Testis (tissue), 3 donors: Measurements from ENCODE around the gene HPS3. TPM values are rescaled to one million over a fixed set of nuclear protein-coding genes. Genes with fewer than 3 reads are reported as not detected.

ENCODE experiments used
- DNase-seq: peaks from one replicate; pipeline ENCODE4 v3.0.0-alpha.2; 2019
- H3K27ac ChIP-seq, 2 donors: fragments of 200-600 bp; sonication (generic); one replicate each; pipeline ENCODE4 v1.5.1; 2019
- H3K27me3 ChIP-seq: fragments of 200-600 bp; sonication (generic); one replicate; pipeline ENCODE4 v1.5.1; 2019
- H3K36me3 ChIP-seq: fragments of 200-600 bp; sonication (generic); one replicate; pipeline ENCODE4 v1.5.1; 2017; ENCODE audit warnings: low read depth; ENCODE audit errors: missing control alignments
- H3K4me1 ChIP-seq: fragments of 200-600 bp; sonication (generic); one replicate; pipeline ENCODE4 v1.5.1; 2019
- H3K4me3 ChIP-seq, 2 donors: fragments of 200-600 bp; sonication (generic); one replicate each; pipeline ENCODE4 v1.5.1; 2017 to 2019
- H3K9me3 ChIP-seq: fragments of 200-600 bp; sonication (generic); one replicate; pipeline ENCODE4 v1.5.1; 2017
- POLR2A ChIP-seq: fragments of 450-650 bp; IDR thresholded peaks from one replicate; pipeline ENCODE4 v1.6.1; 2017; ENCODE audit warnings: antibody characterized with exemption, mild to moderate bottlenecking, moderate library complexity
- WGBS, 2 donors: methylation state at CpG; one replicate each; pipeline ENCODE4 v1.1.5; 2018; 5-methylcytosine and 5-hydroxymethylcytosine counted together
- intact Hi-C: fragments of 100-400 bp; cut with DNase I; formaldehyde crosslinking; loops from one replicate; pipeline ENCODE4 v1.15.1; 2023; ENCODE audit warnings: low total_unique reads
- polyA plus RNA-seq: library from polyadenylated mRNA; stranded (reverse); fragments of 350-450 nt; fragmentation: Illumina TruSeq; extraction: RNeasy Lipid Tissue Mini Kit (QIAGEN cat#74804); gene quantifications from one replicate; pipeline ENCODE4 v1.2.3, GENCODE V29; 2014; ENCODE audit warnings: low read depth, low replicate concordance; ENCODE audit not compliant: insufficient read depth
- total RNA-seq, 2 donors: library from RNA; depleted of rRNA; stranded (reverse); fragments of >200 nt; gene quantifications; one replicate each; pipeline ENCODE4 v1.2.3, GENCODE V29; 2016
- TF ChIP-seq, protein P1 (sequence below), 3 experiments: fragments of 450-650 bp in 2 of 3; fragments of 200-600 bp in 1 of 3; sonication (generic) in 1 of 3; IDR thresholded peaks; one replicate each; pipeline ENCODE4 v1.5.1; 2016 to 2019; ENCODE audit warnings: antibody characterized with exemption in 3 of 3, mild to moderate bottlenecking in 2 of 3, moderate library complexity in 1 of 3

The HPS3 gene
- total and polyA plus RNA-seq, 3 donors from 2014 or later, result 14.6 to 27.8 (median 25.8) TPM

DNA sequence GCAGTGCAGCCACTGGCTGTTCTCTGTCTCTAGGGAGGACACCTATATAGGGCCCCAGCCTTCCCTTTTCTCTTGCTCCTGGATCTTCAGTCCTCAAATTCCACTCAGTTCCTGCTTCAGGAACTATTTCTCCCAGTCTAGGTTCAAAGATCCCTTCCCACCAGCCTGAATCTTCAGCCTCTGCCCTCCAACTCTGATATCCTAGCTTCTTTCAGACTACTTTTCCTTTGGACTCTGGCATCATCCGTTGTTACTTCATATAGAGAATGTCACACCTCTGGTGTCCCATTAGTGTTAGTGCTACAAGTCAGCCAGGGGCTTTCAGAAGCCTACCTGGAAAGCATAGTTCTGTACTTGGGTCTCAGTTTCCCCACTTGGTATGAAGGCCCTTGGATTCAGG, 10.0 kb upstream of the HPS3 start:
- no peak for DNase-seq
- Histone ChIP-seq H3K4me3 (no peak overlapping the region), H3K36me3 (no peaks in the 10 kb centered on the region), H3K27ac (no peak overlapping the region), H3K4me1 (no peaks in the 10 kb centered on the region), H3K27me3 (no peaks in the 10 kb centered on the region), H3K9me3 (no peaks in the 10 kb centered on the region)
- 89 to 100% methylated on average over 1 of the region's 1 CpG for WGBS, 2 donors
- intact Hi-C loops, result no loop called here
- TF ChIP-seq, protein P1, sequence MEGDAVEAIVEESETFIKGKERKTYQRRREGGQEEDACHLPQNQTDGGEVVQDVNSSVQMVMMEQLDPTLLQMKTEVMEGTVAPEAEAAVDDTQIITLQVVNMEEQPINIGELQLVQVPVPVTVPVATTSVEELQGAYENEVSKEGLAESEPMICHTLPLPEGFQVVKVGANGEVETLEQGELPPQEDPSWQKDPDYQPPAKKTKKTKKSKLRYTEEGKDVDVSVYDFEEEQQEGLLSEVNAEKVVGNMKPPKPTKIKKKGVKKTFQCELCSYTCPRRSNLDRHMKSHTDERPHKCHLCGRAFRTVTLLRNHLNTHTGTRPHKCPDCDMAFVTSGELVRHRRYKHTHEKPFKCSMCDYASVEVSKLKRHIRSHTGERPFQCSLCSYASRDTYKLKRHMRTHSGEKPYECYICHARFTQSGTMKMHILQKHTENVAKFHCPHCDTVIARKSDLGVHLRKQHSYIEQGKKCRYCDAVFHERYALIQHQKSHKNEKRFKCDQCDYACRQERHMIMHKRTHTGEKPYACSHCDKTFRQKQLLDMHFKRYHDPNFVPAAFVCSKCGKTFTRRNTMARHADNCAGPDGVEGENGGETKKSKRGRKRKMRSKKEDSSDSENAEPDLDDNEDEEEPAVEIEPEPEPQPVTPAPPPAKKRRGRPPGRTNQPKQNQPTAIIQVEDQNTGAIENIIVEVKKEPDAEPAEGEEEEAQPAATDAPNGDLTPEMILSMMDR (IDR thresholded peaks at IDR 0.05), result no peak
- no peak for TF ChIP-seq POLR2A

DNA sequence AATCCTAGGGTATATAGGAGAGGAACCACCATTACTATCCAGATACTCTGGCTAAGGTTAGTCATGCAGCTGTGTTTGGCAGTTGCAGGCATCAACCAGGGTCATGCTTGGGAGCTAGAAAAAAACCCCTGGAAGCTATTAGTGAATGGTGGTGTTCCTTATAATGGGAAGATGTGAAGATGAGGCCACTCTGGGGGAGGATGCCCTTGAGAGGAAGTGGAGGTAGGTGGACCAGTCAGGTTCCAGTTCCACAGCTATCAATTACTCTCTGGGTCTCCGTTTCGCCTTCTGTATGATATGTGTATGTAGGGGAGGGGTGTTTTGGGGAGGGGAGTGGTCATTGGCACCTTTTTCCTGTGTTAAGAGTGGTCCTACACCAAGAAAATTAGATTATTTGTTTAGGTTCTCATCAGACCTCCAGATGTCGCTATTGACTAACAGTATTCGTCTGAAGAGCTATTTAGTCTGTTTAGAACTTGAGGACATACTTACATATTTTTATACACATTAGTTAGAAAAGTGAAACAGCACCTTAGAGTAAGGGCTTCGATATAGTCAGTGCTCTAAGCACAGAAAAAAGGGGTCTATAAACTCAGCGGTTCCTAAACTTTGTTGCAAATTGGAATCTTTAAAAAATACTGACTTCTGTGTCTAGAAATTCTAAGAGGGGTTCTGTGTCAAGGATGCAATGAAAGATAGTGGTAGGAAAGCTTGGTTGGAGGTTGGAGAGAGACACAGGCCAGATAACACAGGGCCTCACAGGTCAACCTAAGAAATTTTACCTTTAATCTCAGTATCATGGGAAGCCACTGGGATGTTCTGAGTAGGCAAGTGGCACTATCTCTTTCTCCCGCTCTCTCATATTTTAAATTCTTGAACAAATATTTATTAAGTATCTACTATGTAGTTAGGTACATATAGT, 9.1 kb upstream of the HPS3 start:
- 28 to 41% methylated on average over 7 of the region's 7 CpGs for WGBS, 2 donors
- intact Hi-C loops, result loop anchor here (5.0 kb wide), 1 partner anchor 152 kb away; no protein-coding TSS in a partner anchor

DNA sequence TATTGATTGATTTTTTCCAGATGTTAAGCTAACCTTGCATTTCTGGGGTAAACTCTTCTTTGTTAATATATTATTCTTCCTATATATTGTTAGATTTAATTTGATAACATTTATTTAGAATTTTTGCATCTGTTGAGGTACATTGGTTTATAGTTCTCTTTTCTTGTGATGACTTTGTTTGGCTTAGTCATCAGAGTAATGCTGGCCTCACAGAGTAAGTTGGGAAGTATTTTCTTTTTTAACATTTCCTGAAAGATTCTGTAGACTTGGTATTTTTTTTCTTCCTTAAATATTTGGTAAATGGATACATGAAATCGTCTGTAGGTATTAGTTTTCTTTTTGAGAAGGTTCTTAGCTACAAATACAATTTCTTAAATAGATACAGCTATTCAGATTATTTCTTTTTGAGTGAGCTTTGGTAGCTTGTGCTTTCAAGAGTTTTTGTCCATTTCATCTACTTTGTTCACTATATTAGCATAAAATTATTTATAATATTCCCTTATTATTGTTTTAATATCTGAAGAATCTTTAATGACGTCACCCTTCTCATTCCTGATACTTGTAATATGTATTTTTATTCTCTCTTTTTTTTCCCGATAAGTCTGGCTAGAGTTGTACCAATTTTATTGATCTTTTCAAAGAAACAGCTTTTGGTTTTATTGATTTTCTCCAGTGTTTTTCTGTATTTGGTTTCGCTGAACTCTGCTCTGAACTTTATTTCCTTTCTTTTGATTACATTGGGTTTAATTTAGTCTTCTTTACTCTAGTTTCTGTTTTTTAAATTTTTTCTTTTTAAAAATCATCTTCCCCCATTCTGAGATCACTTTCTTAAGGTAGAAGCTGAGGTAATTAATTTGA, 6.5 kb upstream of the HPS3 start:
- 83 to 89% methylated on average over 4 of the region's 4 CpGs for WGBS, 2 donors

More for the DNA sequence above, 9.1 kb upstream of the HPS3 start:
- Histone ChIP-seq H3K27me3 (no peaks in the 10 kb centered on the region), H3K27ac (no peak overlapping the region), H3K4me1 (no peaks in the 10 kb centered on the region), H3K36me3 (no peaks in the 10 kb centered on the region), H3K9me3 (no peaks in the 10 kb centered on the region), H3K4me3 (no peak overlapping the region)
- TF ChIP-seq, protein P1 (IDR thresholded peaks at IDR 0.05), result peak; percentile 41 to 47 (median 43)
- no peak for TF ChIP-seq POLR2A
- DNase-seq, result no peak

DNA sequence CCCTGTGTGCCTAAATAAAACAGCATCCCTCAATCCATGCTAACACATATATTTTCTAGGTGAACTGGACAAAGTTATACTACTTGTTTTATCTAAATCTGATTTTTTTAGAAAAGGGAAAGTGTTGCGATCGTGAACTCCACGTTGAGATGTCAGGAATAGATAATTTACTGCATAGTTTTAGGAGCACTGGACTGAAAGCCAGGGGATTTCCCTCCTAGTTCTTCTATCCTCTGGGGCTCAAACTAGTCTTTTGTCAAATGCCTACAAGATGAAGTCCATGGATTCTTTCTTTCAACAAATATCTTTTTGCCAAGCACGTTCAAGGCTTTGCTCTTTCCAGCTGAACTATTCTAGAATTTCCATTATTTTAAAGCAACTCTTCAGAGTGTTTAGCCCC, 617 bp upstream of the HPS3 start:
- 1 to 2% methylated on average over 4 of the region's 4 CpGs for WGBS, 2 donors
- Histone ChIP-seq H3K4me1 (peaks cover 13% of the 10 kb centered on the region), H3K27me3 (no peaks in the 10 kb centered on the region), H3K36me3 (no peaks in the 10 kb centered on the region), H3K4me3 (peak overlapping the region; percentile 75 to 80), H3K9me3 (no peaks in the 10 kb centered on the region), H3K27ac (peak overlapping the region; percentile 39 to 65)
- TF ChIP-seq, protein P1 (IDR thresholded peaks at IDR 0.05), result no peak
- no peak for TF ChIP-seq POLR2A
- DNase-seq, result no peak
- intact Hi-C loops, result no loop called here

More for the DNA sequence above, 6.5 kb upstream of the HPS3 start:
- Histone ChIP-seq H3K4me1 (no peaks in the 10 kb centered on the region), H3K36me3 (no peaks in the 10 kb centered on the region), H3K27me3 (no peaks in the 10 kb centered on the region), H3K27ac (no peak overlapping the region), H3K9me3 (no peaks in the 10 kb centered on the region), H3K4me3 (no peak overlapping the region)
- intact Hi-C loops, result loop anchor here (5.0 kb wide), 1 partner anchor 149 kb away; no protein-coding TSS in a partner anchor
- TF ChIP-seq POLR2A, result no peak
- TF ChIP-seq, protein P1 (IDR thresholded peaks at IDR 0.05), result no peak
- DNase-seq, result no peak
